Mammary epithelial cell (primary cell): Measurements from ENCODE around the gene SH3BGRL2.

Experiments used
- EZH2 ChIP-seq: IDR thresholded peaks from 2 replicates; pipeline ENCODE4 v1.6.1; 2012; ENCODE audit warnings: low read length, inconsistent platforms, borderline replicate concordance
- TF ChIP-seq, protein P1 (sequence below), 2 donors: IDR thresholded peaks in 1 of 2; conservative IDR thresholded peaks in 1 of 2; 2 replicates each; pipeline ENCODE4 v1.5.1; 2011 to 2012; ENCODE audit warnings: inconsistent platforms in 2 of 2, low read length in 2 of 2, mild to moderate bottlenecking in 2 of 2, control low read depth in 1 of 2, low read depth in 1 of 2; ENCODE audit not compliant: insufficient read depth in 1 of 2; ENCODE audit errors: extremely low read depth in 1 of 2

DNA sequence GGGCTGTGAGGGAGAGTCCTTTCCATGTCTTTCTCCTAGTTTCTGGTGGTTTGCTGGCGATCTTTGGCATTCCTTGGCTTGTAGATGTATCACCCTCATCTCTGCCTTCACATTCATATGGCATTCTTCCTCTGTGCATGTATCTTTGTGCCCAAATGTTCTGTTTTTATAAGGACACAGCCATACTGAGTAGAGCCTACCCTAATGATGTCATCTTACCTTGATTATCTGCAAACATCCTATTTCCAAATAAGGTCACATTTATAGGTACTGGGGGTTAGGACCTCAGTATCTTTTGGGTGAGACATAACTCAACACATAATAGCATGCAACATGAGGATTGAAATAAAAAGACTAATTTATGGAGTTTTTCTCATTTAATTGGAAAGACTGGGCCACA is 5.5 kb downstream of the SH3BGRL2 start:
- TF ChIP-seq, protein P1, sequence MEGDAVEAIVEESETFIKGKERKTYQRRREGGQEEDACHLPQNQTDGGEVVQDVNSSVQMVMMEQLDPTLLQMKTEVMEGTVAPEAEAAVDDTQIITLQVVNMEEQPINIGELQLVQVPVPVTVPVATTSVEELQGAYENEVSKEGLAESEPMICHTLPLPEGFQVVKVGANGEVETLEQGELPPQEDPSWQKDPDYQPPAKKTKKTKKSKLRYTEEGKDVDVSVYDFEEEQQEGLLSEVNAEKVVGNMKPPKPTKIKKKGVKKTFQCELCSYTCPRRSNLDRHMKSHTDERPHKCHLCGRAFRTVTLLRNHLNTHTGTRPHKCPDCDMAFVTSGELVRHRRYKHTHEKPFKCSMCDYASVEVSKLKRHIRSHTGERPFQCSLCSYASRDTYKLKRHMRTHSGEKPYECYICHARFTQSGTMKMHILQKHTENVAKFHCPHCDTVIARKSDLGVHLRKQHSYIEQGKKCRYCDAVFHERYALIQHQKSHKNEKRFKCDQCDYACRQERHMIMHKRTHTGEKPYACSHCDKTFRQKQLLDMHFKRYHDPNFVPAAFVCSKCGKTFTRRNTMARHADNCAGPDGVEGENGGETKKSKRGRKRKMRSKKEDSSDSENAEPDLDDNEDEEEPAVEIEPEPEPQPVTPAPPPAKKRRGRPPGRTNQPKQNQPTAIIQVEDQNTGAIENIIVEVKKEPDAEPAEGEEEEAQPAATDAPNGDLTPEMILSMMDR (conservative IDR thresholded peaks at IDR 0.05 in 1 of 2, IDR thresholded peaks at IDR 0.05 in 1 of 2; ENCODE audit: extremely low read depth in 1 of 2, insufficient read depth in 1 of 2, low read depth in 1 of 2, low read length in 2 of 2), result no peak
- TF ChIP-seq EZH2, result no peak
